OCI-LY3 (cell line): ENCODE results near the gene GNG10.

Source experiments
- H2AFZ ChIP-seq: fragments of 200-600, 300-600 bp; shearing (Covaris generic); 2 replicates; pipeline ENCODE4 v1.6.0; 2014; ENCODE audit warnings: antibody characterized with exemption, low read depth, low read length
- H3K27ac ChIP-seq: fragments of 200-600, 300-600 bp; sonication (generic); 2 replicates; pipeline ENCODE4 v1.5.1; 2014; ENCODE audit warnings: mild to moderate bottlenecking, low read length, moderate library complexity, mixed read lengths
- H3K27me3 ChIP-seq: fragments of 200-600, 300-600 bp; sonication (generic); 2 replicates; pipeline ENCODE4 v1.6.1; 2014; ENCODE audit warnings: low read depth, low read length, mixed read lengths
- H3K36me3 ChIP-seq: fragments of 200-600, 300-600 bp; sonication (generic); replicated peaks from 2 replicates; pipeline ENCODE3; 2014; ENCODE audit warnings: low read depth, low read length, mixed read lengths
- H3K4me1 ChIP-seq: fragments of 300-600, 200-600 bp; sonication (generic); 2 replicates; pipeline ENCODE4 v1.6.1; 2014; ENCODE audit warnings: low read length, mixed read lengths
- H3K4me2 ChIP-seq: fragments of 200-600, 300-600 bp; sonication (generic); 2 replicates; pipeline ENCODE4 v1.6.1; 2014; ENCODE audit warnings: low read length, mixed read lengths
- H3K4me3 ChIP-seq: fragments of 300-600, 200-600 bp; sonication (generic); 2 replicates; pipeline ENCODE4 v1.5.1; 2014; ENCODE audit warnings: antibody characterized with exemption, mild to moderate bottlenecking, low read length, moderate library complexity
- H3K79me2 ChIP-seq: fragments of 300-600, 200-600 bp; shearing (Covaris generic); 2 replicates; pipeline ENCODE4 v1.6.1; 2014; ENCODE audit warnings: mild to moderate bottlenecking, low read length, mixed read lengths
- H3K9ac ChIP-seq: fragments of 300-600, 200-600 bp; shearing (Covaris generic); 2 replicates; pipeline ENCODE4 v1.6.0; 2014; ENCODE audit warnings: mild to moderate bottlenecking, low read length, moderate library complexity
- H3K9me3 ChIP-seq: fragments of 200-600, 300-600 bp; shearing (Covaris generic); 2 replicates; pipeline ENCODE4 v1.6.1; 2014; ENCODE audit warnings: low read length, mixed read lengths; ENCODE audit not compliant: insufficient read depth
- H4K20me1 ChIP-seq: fragments of 200-600, 300-600 bp; sonication (generic); 2 replicates; pipeline ENCODE4 v1.6.1; 2016; ENCODE audit warnings: low read length, mixed read lengths; ENCODE audit not compliant: insufficient read depth
- EZH2phosphoT487 ChIP-seq: fragments of 200-600 bp; shearing (Covaris generic); IDR thresholded peaks from 2 replicates; pipeline ENCODE4 v1.6.1; 2018; ENCODE audit warnings: antibody characterized with exemption, mixed run types, low read depth
- TF ChIP-seq, protein P1 (sequence below): fragments of 200-600, 300-600 bp; sonication (generic); IDR thresholded peaks from 2 replicates; pipeline ENCODE4 v1.5.1; 2014; ENCODE audit warnings: antibody characterized with exemption, low read length, low read depth

GNG10 gene

DNA sequence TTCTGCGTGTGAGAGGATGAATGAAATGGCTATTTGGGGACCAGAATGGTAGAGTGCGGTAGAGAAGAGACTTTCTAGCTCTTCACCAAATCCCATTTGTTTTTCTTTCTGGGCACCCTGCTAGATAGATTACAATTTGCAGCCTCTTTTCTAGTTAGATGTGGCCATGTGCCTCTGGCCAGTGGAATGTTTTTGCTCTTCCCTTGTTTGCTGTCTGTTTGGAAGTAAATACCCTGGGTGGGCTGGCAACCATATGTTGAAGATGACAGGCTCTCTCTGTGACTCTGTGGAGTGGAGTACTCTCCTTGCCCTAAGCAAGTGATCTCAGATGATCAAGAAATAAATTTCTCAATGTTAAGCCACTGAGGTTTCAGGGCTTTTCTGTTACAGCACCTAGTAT, 12.9 kb downstream of the GNG10 start:
- Histone ChIP-seq H3K27ac (no peak overlapping the region), H3K27me3 (no peaks in the 10 kb centered on the region), H4K20me1 (no peaks in the 10 kb centered on the region), H3K9ac (no peak overlapping the region), H3K79me2 (no peaks in the 10 kb centered on the region), H3K4me2 (no peak overlapping the region), H3K4me1 (no peaks in the 10 kb centered on the region), H3K9me3 (no peaks in the 10 kb centered on the region), H2AFZ (no peak overlapping the region), H3K36me3 (peaks cover 11% of the 10 kb centered on the region), H3K4me3 (no peak overlapping the region)
- no peak for TF ChIP-seq EZH2phosphoT487
- TF ChIP-seq, protein P1, sequence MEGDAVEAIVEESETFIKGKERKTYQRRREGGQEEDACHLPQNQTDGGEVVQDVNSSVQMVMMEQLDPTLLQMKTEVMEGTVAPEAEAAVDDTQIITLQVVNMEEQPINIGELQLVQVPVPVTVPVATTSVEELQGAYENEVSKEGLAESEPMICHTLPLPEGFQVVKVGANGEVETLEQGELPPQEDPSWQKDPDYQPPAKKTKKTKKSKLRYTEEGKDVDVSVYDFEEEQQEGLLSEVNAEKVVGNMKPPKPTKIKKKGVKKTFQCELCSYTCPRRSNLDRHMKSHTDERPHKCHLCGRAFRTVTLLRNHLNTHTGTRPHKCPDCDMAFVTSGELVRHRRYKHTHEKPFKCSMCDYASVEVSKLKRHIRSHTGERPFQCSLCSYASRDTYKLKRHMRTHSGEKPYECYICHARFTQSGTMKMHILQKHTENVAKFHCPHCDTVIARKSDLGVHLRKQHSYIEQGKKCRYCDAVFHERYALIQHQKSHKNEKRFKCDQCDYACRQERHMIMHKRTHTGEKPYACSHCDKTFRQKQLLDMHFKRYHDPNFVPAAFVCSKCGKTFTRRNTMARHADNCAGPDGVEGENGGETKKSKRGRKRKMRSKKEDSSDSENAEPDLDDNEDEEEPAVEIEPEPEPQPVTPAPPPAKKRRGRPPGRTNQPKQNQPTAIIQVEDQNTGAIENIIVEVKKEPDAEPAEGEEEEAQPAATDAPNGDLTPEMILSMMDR: no peak

DNA sequence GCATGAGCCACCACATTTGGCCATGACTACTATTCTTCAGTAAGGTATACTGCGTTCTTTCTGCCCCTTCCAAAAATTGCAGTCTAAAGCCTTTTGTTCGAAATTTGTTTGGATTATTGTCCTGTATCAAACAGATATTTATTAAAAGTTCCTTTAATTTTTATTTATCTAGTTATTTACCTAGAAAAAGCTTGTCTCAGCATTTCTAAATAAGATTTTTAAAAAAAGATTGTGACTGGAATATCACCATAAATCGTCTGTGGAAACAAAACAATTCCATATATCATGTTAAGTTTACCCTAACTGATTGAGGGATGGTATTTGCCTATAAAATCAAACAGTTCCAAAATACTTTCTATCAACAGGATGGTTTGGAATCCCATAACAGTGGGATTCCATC, 14.7 kb downstream of the GNG10 start:
- Histone ChIP-seq H3K9ac (no peak overlapping the region), H3K9me3 (no peaks in the 10 kb centered on the region), H3K79me2 (no peaks in the 10 kb centered on the region), H3K36me3 (peaks cover 8% of the 10 kb centered on the region), H3K4me3 (no peak overlapping the region), H4K20me1 (no peaks in the 10 kb centered on the region), H3K4me1 (no peaks in the 10 kb centered on the region), H3K27me3 (no peaks in the 10 kb centered on the region), H3K27ac (no peak overlapping the region), H2AFZ (no peak overlapping the region), H3K4me2 (no peak overlapping the region)
- TF ChIP-seq, protein P1: no peak
- no peak for TF ChIP-seq EZH2phosphoT487

DNA sequence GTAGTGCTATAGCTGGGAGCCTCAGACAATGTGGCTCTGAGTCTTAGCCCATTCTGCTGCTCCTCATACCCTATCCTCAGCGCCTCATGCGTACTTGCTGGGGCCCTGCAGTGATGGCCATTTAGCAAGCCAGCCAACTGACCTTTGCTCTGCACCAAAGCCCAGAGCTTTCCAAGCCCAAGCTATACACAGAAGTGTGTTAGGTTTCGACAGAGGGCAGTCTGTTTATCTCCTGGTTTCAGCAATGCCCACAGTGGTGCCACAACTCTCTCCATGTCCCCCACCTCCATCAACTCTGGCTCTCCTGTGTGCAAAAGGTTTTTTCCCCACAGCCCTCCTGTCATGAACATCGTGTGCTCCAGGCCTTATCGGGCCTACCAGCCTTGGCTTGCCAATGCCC, 16.9 kb downstream of the GNG10 start:
- Histone ChIP-seq H3K4me2 (no peak overlapping the region), H3K79me2 (no peaks in the 10 kb centered on the region), H3K9me3 (no peaks in the 10 kb centered on the region), H2AFZ (no peak overlapping the region), H3K9ac (no peak overlapping the region), H3K27me3 (no peaks in the 10 kb centered on the region), H3K27ac (no peak overlapping the region), H4K20me1 (no peaks in the 10 kb centered on the region), H3K36me3 (peaks cover 6% of the 10 kb centered on the region), H3K4me1 (no peaks in the 10 kb centered on the region), H3K4me3 (no peak overlapping the region)
- no peak for TF ChIP-seq EZH2phosphoT487
- TF ChIP-seq, protein P1: no peak

DNA sequence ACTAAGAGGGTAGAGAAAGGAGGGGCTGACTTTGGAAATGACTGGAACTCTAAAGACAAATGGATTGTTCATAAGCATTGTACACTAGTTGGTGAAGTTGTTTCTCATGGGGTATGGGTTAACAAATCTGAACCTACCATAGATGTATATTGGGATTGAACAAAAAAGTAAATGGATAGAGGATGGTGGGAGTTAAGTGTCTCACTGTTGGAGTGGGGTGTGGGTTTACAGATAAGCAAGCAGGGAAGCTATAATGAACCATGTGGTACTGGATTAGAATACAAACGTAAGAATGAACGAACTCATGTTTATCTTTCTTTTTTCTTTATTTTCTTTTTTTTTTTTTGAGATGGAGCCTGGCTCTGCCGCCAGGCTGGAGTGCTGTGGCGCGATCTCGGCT, 17.8 kb downstream of the GNG10 start:
- H3K79me2 ChIP-seq: no peaks in the 10 kb centered on the region
- no peak overlapping the region for H3K27ac ChIP-seq
- TF ChIP-seq, protein P1: no peak
- TF ChIP-seq EZH2phosphoT487: no peak
- H3K4me3 ChIP-seq: no peak overlapping the region
- H3K9me3 ChIP-seq: no peaks in the 10 kb centered on the region
- H3K4me2 ChIP-seq: no peak overlapping the region
- no peaks in the 10 kb centered on the region for H4K20me1 ChIP-seq
- no peak overlapping the region for H3K9ac ChIP-seq
- no peaks in the 10 kb centered on the region for H3K27me3 ChIP-seq
- peaks cover 6% of the 10 kb centered on the region for H3K36me3 ChIP-seq
- no peaks in the 10 kb centered on the region for H3K4me1 ChIP-seq
- H2AFZ ChIP-seq: no peak overlapping the region
